Fibroblast of skin of back (primary cell): ENCODE measurements around the gene RCAN3. TPM values are rescaled to one million over a fixed set of nuclear protein-coding genes. Genes with fewer than 3 reads are reported as not detected.

Experiments used
- DNase-seq: peaks from one replicate; pipeline ENCODE4 v3.0.0-alpha.2; 2013
- polyA plus RNA-seq, 2 experiments: library from polyadenylated mRNA; unstranded; fragments of 120-200 nt; gene quantifications; one replicate each; pipeline ENCODE4 v1.2.1, GENCODE V29; 2013; ENCODE audit not compliant: insufficient read length in 2 of 2

RCAN3 gene
- polyA plus RNA-seq (2013, experiment 1 of 2; ENCODE audit: insufficient read length) = 12.2 TPM
- polyA plus RNA-seq (2013, experiment 2 of 2; ENCODE audit: insufficient read length) = 8.7 TPM

GRCh38 chr1:24502709-24503058 lies at the start of gene RCAN3:
RCAN3 (plus strand) TSS chr1:24502836; CDS start chr1:24514373, 11,537 bp downstream.
- DNase-seq = peak; percentile 90

- no peak for DNase-seq
These were observed 49.6 kb upstream of the RCAN3 start for GRCh38 chr1:24452922-24453485.

GRCh38 chr1:24454673-24455072 lies 48.0 kb upstream of the RCAN3 start:
- no peak for DNase-seq

- DNase-seq = no peak
These were observed 47.4 kb upstream of the RCAN3 start for GRCh38 chr1:24455272-24455671.

- no peak for DNase-seq
These were observed 44.8 kb upstream of the RCAN3 start for GRCh38 chr1:24457866-24458265.

GRCh38 chr1:24459551-24460266 lies 42.9 kb upstream of the RCAN3 start:
- no peak for DNase-seq

- peak; percentile 84 for DNase-seq
These were observed 40.5 kb upstream of the RCAN3 start for GRCh38 chr1:24462128-24462527.

GRCh38 chr1:24463776-24464735 lies 38.6 kb upstream of the RCAN3 start:
- peak; percentile 88 for DNase-seq

GRCh38 chr1:24465099-24465498 lies 37.5 kb upstream of the RCAN3 start:
- no peak for DNase-seq

GRCh38 chr1:24465638-24466037 lies 37.0 kb upstream of the RCAN3 start:
- no peak for DNase-seq

GRCh38 chr1:24468685-24469316 lies 33.8 kb upstream of the RCAN3 start:
- DNase-seq = no peak

- no peak for DNase-seq
These were observed 32.0 kb upstream of the RCAN3 start for GRCh38 chr1:24470592-24470991.

GRCh38 chr1:24472527-24473251 lies 29.9 kb upstream of the RCAN3 start:
- no peak for DNase-seq

- no peak for DNase-seq
These were observed 28.4 kb upstream of the RCAN3 start for GRCh38 chr1:24474193-24474592.

- DNase-seq = no peak
These were observed 26.9 kb upstream of the RCAN3 start for GRCh38 chr1:24475700-24476099.

- DNase-seq = no peak
These were observed 26.1 kb upstream of the RCAN3 start for GRCh38 chr1:24476571-24476970.

- no peak for DNase-seq
These were observed 25.3 kb upstream of the RCAN3 start for GRCh38 chr1:24477309-24477708.

- DNase-seq = no peak
These were observed 21.5 kb upstream of the RCAN3 start for GRCh38 chr1:24481101-24481500.

GRCh38 chr1:24481843-24482610 lies 20.6 kb upstream of the RCAN3 start:
- DNase-seq = no peak

- no peak for DNase-seq
These were observed 19.2 kb upstream of the RCAN3 start for GRCh38 chr1:24483441-24483840.

GRCh38 chr1:24484199-24484598 lies 18.4 kb upstream of the RCAN3 start:
- no peak for DNase-seq
